Activated naive CD4-positive, alpha-beta T cell treated with anti-CD3 and anti-CD28 coated beads for 36 hours (primary cell): ENCODE data around the gene HES2. TPM values are rescaled to one million over a fixed set of nuclear protein-coding genes. Genes with fewer than 3 reads are reported as not detected.

Source experiments
- CTCF ChIA-PET: fragments of 350-600 bp; sonication (Branson Sonifier 250); formaldehyde crosslinking; loops from one replicate; lab custom pipeline; 2021; ENCODE audit warnings: antibody characterized with exemption; lab: Charles Lee
- DNase-seq: peaks from one replicate; pipeline ENCODE4 v3.0.0-alpha.2; 2020
- H3K27ac Mint-ChIP-seq: one replicate; pipeline ENCODE4 v1.8.0; 2021; ENCODE audit warnings: mild to moderate bottlenecking, mixed read lengths
- H3K27me3 Mint-ChIP-seq: one replicate; pipeline ENCODE4 v1.8.0; 2021; ENCODE audit warnings: low read depth, mixed read lengths
- H3K36me3 Mint-ChIP-seq: one replicate; pipeline ENCODE4 v1.8.0; 2021; ENCODE audit warnings: low read depth, mixed read lengths
- H3K4me1 Mint-ChIP-seq: one replicate; pipeline ENCODE4 v1.8.0; 2021; ENCODE audit warnings: low read depth, mixed read lengths
- H3K4me3 Mint-ChIP-seq: one replicate; pipeline ENCODE4 v1.8.0; 2021; ENCODE audit warnings: mild to moderate bottlenecking, moderate library complexity, mixed read lengths
- H3K9me3 Mint-ChIP-seq: one replicate; pipeline ENCODE4 v1.8.0; 2021; ENCODE audit warnings: mixed read lengths
- intact Hi-C: fragments of 100-400 bp; cut with micrococcal nuclease; formaldehyde crosslinking; loops from one replicate; pipeline ENCODE4 v1.15.1; 2023
- total RNA-seq, 2 experiments: library from RNA; stranded (reverse); gene quantifications; one replicate each; pipeline ENCODE4 v1.2.3, GENCODE V29; 2021

HES2 gene, protein sequence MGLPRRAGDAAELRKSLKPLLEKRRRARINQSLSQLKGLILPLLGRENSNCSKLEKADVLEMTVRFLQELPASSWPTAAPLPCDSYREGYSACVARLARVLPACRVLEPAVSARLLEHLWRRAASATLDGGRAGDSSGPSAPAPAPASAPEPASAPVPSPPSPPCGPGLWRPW
- total RNA-seq = under 1 TPM; 0.14 to 0.74 TPM

DNA sequence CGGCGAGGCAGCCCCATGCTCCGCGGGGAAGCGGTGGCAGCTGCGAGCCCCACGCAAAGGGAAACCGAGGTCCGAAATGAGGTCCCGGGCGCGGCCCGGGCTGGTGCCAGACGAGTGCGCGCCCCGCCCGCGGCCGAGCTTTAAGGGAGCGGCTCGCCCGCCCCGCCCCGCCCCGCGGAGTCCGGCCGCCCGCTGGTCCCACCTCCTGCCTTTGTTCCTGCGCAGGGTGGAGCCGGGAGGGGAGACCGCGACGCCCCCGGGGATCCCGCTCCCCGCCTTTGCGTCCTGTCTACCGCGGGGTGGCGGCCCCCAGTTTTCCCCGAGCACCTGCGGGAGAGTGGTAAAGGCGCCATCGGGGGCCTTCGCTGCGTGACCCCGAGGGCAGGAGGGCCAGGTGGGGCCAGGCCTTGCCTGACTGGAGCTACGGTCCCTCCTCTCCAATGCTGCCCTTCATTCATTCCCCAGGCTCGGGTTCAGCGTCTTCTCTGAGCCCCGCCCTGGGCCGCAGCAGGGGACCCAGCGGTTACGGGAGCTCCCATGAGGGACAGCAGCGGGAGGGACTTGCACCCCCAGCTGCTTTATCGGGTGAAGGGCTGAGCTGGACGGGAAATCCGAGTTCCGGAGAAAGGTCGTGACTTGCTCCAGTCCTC is at the start of gene HES2:
Gene HES2 (minus strand): TSS at position 116 of the 650 bp plus-strand sequence. CDS start 99 bp downstream, at position 17.
- CTCF ChIA-PET = interaction anchor here (0.6 to 1.7 kb wide), 5 partner anchors 11 to 628 kb away, joined by 3 to 12 read pairs (median 3); no protein-coding TSS in a partner anchor
- no peak for DNase-seq
- H3K36me3 Mint-ChIP-seq = no peaks in the 10 kb centered on the region
- peaks cover 15% of the 10 kb centered on the region for H3K4me1 Mint-ChIP-seq
- no peaks in the 10 kb centered on the region for H3K9me3 Mint-ChIP-seq
- H3K27ac Mint-ChIP-seq = no peak within 1 kb of the TSS
- intact Hi-C loops = no loop called here
- H3K27me3 Mint-ChIP-seq = peaks cover 68% of the 10 kb centered on the region
- peak within 1 kb of the TSS; percentile 21 for H3K4me3 Mint-ChIP-seq

DNA sequence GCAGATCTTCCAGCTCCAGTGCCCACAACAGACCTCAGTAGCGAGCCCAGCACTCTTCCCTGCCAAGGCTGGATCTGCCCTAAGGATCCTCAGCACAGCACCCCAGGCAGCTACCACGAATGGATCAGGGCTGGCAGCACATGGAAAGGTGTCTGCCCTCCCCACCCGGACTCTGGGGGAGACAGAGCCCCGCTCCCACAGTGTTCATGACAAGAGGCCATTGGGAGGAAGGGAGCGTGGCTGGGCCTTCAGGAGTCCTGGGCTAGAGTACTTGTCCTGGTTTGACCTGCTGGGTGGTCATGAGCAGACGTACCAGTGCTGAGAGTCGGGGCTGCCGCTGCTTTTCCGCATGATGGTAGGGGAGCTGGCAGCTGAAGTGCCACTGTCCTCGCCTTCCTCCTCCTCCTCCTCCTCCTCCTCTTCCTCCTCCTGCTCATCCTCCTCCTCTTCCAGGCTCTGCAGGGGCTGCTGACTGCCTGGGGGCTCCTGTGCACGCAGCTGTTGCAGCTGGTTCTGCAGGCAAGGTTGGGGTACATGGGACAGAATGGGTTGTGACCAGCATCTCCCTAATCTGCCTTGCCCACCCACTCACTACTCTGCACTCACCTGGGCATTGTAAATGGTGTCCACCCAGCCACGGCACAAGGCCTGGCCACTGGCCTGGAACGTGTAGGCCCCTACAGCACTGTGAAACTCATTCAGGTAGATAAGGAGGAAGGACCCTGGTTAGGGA is 49.2 kb upstream of the HES2 start:
- no peak for DNase-seq
- CTCF ChIA-PET = interaction anchor here (0.8 to 1.2 kb wide), 3 partner anchors 17 to 32 kb away, joined by 3 to 4 read pairs (median 3); no protein-coding TSS in a partner anchor
- Mint-ChIP-seq H3K27ac (no peak overlapping the region), H3K27me3 (no peaks in the 10 kb centered on the region), H3K4me1 (peaks cover 13% of the 10 kb centered on the region), H3K4me3 (no peak overlapping the region), H3K36me3 (peaks cover 7% of the 10 kb centered on the region), H3K9me3 (no peaks in the 10 kb centered on the region)
- intact Hi-C loops = no loop called here

DNA sequence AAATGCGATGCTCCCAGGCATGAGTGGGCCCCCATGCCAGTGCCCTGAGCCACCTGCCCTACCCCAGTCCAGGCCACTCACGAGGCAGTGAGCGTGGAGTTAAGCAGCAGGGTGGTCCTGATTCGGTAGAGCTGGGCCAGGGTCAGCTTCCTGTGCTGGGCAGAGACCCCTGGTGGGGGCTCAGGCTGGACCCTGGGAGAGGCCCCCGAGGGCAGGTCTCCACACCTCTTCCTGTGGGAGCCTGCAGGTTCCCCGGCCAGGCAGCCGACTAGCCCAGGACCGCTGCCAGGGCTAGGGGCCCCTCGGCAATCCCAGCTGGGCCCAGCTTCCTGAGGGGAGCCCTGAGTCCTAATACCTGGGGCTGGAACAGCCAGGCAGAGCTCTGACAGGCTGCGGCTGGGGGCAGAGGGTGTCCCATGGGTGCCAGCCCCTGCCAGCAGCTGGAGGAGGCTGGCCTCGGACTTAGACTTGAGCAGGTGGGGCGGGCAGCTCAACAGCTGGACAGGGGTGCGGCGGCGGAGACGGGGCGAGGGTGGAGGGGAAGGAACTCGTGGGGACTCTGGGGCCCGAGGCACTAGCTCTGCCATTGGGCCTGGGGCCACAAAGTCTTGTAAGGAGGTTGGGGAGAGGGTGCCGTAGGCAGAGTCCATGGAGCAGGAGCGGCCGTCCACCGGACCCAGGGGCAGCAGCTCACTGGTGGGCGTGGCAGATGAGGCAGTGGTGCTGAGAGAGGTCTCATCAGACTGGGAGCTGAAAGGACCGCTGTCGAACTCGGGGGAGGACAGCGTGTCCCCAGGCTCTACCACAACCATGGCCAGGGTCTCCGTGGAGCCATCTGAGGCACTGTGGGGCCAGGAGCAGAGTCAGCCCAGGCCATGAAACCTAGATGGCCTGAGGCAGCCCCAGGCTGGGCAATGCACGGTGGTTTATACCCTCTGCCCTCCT is 48.3 kb upstream of the HES2 start:
- H3K9me3 Mint-ChIP-seq = no peaks in the 10 kb centered on the region
- CTCF ChIA-PET = interaction anchor here (0.8 to 1.4 kb wide), 5 partner anchors 18 to 229 kb away, joined by 3 to 5 read pairs (median 3); no protein-coding TSS in a partner anchor
- no peaks in the 10 kb centered on the region for H3K27me3 Mint-ChIP-seq
- no peak for DNase-seq
- H3K4me3 Mint-ChIP-seq = no peak overlapping the region
- H3K36me3 Mint-ChIP-seq = peaks cover 11% of the 10 kb centered on the region
- intact Hi-C loops = no loop called here
- no peak overlapping the region for H3K27ac Mint-ChIP-seq
- peaks cover 20% of the 10 kb centered on the region for H3K4me1 Mint-ChIP-seq

DNA sequence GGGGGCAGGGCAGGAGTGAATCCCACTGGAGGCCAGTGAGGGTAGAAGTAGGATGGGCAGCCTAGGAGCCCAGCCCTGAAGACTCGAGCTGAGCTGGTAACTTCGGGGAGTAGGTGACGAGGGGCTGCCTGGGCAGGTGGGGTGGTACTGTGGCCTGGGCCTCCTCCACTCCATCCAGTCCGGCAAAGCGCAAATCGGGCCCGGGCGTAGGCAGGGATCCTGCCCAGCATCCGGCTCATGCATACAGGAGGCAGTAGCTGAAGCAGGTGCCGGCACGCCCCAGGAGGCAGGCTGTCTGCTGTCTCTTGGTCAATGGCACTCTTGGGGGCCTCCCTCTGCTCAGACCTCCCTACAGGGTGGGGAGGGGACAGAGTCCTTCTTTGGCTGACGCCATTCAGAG is 47.5 kb upstream of the HES2 start:
- Mint-ChIP-seq H3K9me3 (no peaks in the 10 kb centered on the region), H3K4me1 (peaks cover 28% of the 10 kb centered on the region), H3K36me3 (peaks cover 19% of the 10 kb centered on the region), H3K27me3 (no peaks in the 10 kb centered on the region), H3K4me3 (no peak overlapping the region), H3K27ac (no peak overlapping the region)
- CTCF ChIA-PET = interaction anchor here (0.9 to 1.8 kb wide), 4 partner anchors 19 to 229 kb away, joined by 3 to 6 read pairs (median 4); no protein-coding TSS in a partner anchor
- no peak for DNase-seq
- intact Hi-C loops = no loop called here

DNA sequence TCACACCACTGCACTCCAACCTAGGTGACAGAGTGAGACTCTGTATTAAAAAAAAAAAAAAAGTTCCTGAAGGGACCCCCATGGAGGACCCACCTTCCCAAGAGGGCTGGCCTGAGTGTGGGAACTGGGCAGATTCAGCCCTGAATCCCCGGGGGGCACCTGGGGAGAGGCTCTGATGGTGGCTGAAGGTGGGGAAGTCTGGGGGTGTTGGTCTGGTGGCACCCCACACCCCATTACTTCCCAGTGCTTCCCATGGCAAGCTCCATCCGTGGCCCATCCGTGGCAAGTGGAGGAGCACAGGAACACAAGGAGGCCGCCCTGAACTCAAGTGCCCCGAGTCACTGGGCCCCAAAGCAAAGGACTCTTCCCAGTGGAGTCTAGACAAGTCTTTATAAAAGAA is 47.0 kb upstream of the HES2 start:
- Mint-ChIP-seq H3K27me3 (no peaks in the 10 kb centered on the region), H3K4me1 (peaks cover 32% of the 10 kb centered on the region), H3K27ac (peak overlapping the region; percentile 87), H3K9me3 (no peaks in the 10 kb centered on the region), H3K4me3 (peak overlapping the region; percentile 92), H3K36me3 (peaks cover 21% of the 10 kb centered on the region)
- intact Hi-C loops = no loop called here
- DNase-seq = no peak
- CTCF ChIA-PET = interaction anchor here (0.7 to 1.8 kb wide), 4 partner anchors 19 to 228 kb away, joined by 3 to 6 read pairs (median 3); no protein-coding TSS in a partner anchor

DNA sequence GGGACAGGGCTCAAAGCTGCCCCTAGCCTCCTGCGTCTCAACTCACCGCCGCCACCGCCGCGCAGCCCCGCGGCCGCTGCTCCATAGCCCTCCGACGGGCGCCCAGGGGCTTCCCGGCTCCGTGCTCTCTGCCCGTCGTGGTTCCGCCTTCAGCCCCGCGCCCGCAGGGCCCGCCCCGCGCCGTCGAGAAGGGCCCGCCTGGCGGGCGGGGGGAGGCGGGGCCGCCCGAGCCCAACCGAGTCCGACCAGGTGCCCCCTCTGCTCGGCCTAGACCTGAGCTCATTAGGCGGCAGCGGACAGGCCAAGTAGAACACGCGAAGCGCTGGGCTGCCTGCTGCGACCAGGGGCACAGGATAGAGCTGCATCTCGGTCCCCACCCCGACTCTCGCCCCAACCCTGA is 46.3 kb upstream of the HES2 start, which contains the start of gene TNFRSF25:
Gene TNFRSF25 (minus strand): TSS at position 151 of the 400 bp plus-strand sequence. CDS start 66 bp downstream, at position 85.
- peak; percentile 48 for DNase-seq
- Mint-ChIP-seq H3K36me3 (peaks cover 22% of the 10 kb centered on the region), H3K4me3 (peak within 1 kb of the TSS; percentile 92), H3K27ac (peak within 1 kb of the TSS; percentile 87), H3K9me3 (no peaks in the 10 kb centered on the region), H3K27me3 (no peaks in the 10 kb centered on the region), H3K4me1 (peaks cover 38% of the 10 kb centered on the region)
- CTCF ChIA-PET = interaction anchor here (0.7 to 1.8 kb wide), 4 partner anchors 12 to 31 kb away, joined by 3 to 6 read pairs (median 3); no protein-coding TSS in a partner anchor
- intact Hi-C loops = no loop called here

DNA sequence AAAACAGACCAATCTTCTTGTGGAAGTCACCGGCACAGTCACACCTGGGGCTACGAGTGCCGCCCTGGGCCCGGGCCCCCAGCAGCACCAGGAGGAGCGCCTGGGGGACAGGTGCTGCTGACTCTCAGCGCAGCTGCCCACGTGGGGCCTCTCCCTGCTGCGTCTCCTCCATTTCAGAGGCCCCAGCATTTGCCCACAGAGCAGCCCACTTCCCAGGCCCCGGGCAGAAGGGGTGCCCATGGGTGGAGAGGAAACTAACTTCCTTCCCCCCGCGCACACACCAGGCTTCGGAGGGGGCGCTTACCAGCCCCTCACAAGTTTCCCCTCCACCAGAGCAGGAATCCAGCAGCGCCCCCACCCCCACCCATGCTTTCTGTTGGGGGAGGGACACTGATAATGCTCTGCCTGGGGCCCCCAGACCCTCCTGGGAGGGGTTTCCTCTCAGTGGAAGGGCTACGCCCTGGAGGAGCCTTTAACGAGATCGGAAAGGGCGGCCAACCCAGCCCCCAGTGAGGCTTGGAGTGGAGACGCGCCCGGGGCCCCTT is 45.8 kb upstream of the HES2 start:
- Mint-ChIP-seq H3K4me1 (peaks cover 43% of the 10 kb centered on the region), H3K36me3 (peaks cover 27% of the 10 kb centered on the region), H3K9me3 (no peaks in the 10 kb centered on the region), H3K4me3 (peak overlapping the region; percentile 92), H3K27me3 (no peaks in the 10 kb centered on the region), H3K27ac (peak overlapping the region; percentile 87)
- intact Hi-C loops = loop anchor here (2.0 kb wide), 2 partner anchors 73 to 473 kb away; partner anchors contain the start of genes ACOT7 and NPHP4
- DNase-seq = peak; percentile 61
- CTCF ChIA-PET = interaction anchor here (1.2 to 1.8 kb wide), 3 partner anchors 13 to 24 kb away, joined by 3 to 6 read pairs (median 3); no protein-coding TSS in a partner anchor

DNA sequence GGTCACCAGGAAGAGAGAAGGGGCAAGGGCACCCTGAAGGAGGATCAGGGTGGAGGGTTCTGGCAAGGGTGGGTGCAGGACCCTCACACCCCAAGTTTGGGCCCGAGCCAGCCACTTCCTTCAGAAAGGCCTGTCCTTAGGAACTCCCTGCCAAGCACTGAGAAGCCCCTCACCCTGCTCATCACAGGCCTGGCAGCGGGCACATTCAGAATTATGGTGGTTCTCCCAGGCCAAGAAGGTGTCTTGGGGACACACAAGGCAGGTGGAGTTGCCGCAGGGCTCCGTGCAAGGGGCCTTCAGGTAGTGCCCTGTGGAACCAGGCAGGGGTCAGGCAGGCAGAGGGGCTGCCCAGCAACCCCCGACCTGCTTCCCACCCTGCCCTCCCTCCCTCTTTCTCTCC is 45.2 kb upstream of the HES2 start:
- CTCF ChIA-PET = interaction anchor here (1.2 to 2.8 kb wide), 4 partner anchors 8 to 25 kb away, joined by 3 to 18 read pairs (median 4); no protein-coding TSS in a partner anchor
- intact Hi-C loops = loop anchor here (1.0 to 2.0 kb wide), 3 partner anchors 20 to 472 kb away; partner anchors contain the start of genes ACOT7 and NPHP4
- peak overlapping the region; percentile 87 for H3K27ac Mint-ChIP-seq
- peak overlapping the region; percentile 92 for H3K4me3 Mint-ChIP-seq
- no peaks in the 10 kb centered on the region for H3K27me3 Mint-ChIP-seq
- H3K4me1 Mint-ChIP-seq = peaks cover 48% of the 10 kb centered on the region
- H3K9me3 Mint-ChIP-seq = no peaks in the 10 kb centered on the region
- DNase-seq = no peak
- H3K36me3 Mint-ChIP-seq = peaks cover 27% of the 10 kb centered on the region

DNA sequence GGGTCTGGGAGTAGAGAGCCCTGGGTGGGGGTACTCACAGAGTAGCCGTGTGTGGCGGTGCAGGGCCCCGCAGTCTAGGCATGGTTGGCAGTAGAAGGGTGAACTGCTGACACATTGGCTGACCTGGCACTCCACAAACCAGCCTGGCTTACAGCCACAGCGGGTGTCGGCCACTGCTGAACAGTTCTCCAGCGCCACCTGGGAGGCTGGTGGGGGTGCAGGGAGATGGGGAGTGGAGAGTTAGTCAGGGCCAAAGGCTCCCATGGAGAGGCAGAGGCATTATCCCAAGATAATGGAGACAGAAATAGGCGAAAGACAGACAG is 44.8 kb upstream of the HES2 start:
- Mint-ChIP-seq H3K36me3 (peaks cover 27% of the 10 kb centered on the region), H3K27me3 (no peaks in the 10 kb centered on the region), H3K27ac (peak overlapping the region; percentile 87), H3K9me3 (no peaks in the 10 kb centered on the region), H3K4me3 (peak overlapping the region; percentile 92), H3K4me1 (peaks cover 51% of the 10 kb centered on the region)
- intact Hi-C loops = loop anchor here (1.0 to 2.0 kb wide), 3 partner anchors 19 to 472 kb away; partner anchors contain the start of genes ACOT7 and NPHP4
- DNase-seq = peak; percentile 85
- CTCF ChIA-PET = interaction anchor here (1.0 to 2.8 kb wide), 5 partner anchors 8 to 39 kb away, joined by 3 to 18 read pairs (median 4); no protein-coding TSS in a partner anchor

DNA sequence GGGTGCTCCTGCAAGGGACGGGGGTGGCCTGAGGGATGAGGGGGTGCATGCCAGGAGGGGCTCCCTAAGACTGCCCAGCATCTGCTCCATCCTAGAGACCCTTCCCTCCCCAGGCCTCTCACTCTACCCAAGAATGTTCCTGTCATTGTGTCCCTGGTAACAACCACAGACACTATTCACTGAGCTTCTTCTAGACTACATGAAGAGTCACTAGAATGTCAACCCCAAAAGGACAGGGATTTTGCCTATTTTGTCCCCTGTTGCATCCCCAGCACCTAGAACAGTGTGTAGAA is 43.3 kb upstream of the HES2 start:
- Mint-ChIP-seq H3K27me3 (no peaks in the 10 kb centered on the region), H3K27ac (peak overlapping the region; percentile 79), H3K4me1 (peaks cover 53% of the 10 kb centered on the region), H3K9me3 (no peaks in the 10 kb centered on the region), H3K36me3 (peaks cover 27% of the 10 kb centered on the region), H3K4me3 (no peak overlapping the region)
- no peak for DNase-seq
- CTCF ChIA-PET = interaction anchor here (0.8 to 2.8 kb wide), 7 partner anchors 8 to 216 kb away, joined by 3 to 18 read pairs (median 4); no protein-coding TSS in a partner anchor
- intact Hi-C loops = no loop called here
